Mesodermal cell (in vitro differentiated cells): Measurements from ENCODE around the gene PPCS.
"Not testable (repeated sequence)": the region's sequence is repeated elsewhere in the genome, so short reads cannot be mapped to it uniquely, and the experiment has no call there.

Experiments used
- H3K27ac ChIP-seq: 2 replicates; pipeline ENCODE4 v1.7.0; 2013; ENCODE audit warnings: mild to moderate bottlenecking, low read depth, low read length, moderate library complexity; ENCODE audit not compliant: severe bottlenecking
- H3K36me3 ChIP-seq: 2 replicates; pipeline ENCODE4 v1.7.1; 2013; ENCODE audit warnings: mild to moderate bottlenecking, low read length, moderate library complexity; ENCODE audit not compliant: control insufficient read depth, insufficient read depth
- H3K4me1 ChIP-seq: one replicate; pipeline ENCODE4 v1.7.1; 2013; ENCODE audit warnings: mild to moderate bottlenecking, low read length; ENCODE audit not compliant: insufficient read depth, control insufficient read depth, poor library complexity, severe bottlenecking
- H3K4me3 ChIP-seq: 2 replicates; pipeline ENCODE4 v1.7.0; 2013; ENCODE audit warnings: low read length, control low read depth, mild to moderate bottlenecking; ENCODE audit not compliant: insufficient read depth, poor library complexity, severe bottlenecking; ENCODE audit errors: extremely low read depth
- H3K9me3 ChIP-seq: 2 replicates; pipeline ENCODE4 v1.7.1; 2013; ENCODE audit warnings: mild to moderate bottlenecking, low read length, moderate library complexity; ENCODE audit not compliant: control insufficient read depth
- WGBS, 2 experiments: methylation state at CpG; one replicate each; pipeline ENCODE4 v1.1.5; 2013; ENCODE audit warnings: missing lambda C conversion rate in 2 of 2; ENCODE audit not compliant: insufficient coverage in 2 of 2; 5-methylcytosine and 5-hydroxymethylcytosine counted together

The PPCS gene

GRCh38 chr1:42479621-42480020 is 23.3 kb downstream of the PPCS start:
- Histone ChIP-seq H3K27ac (no peak overlapping the region), H3K36me3 (no peaks in the 10 kb centered on the region), H3K9me3 (no peaks in the 10 kb centered on the region), H3K4me1 (no peaks in the 10 kb centered on the region), H3K4me3 (no peak overlapping the region)
- WGBS, 2 experiments, result 22 to 100% methylated on average over 1 of the region's 4 CpGs

DNA sequence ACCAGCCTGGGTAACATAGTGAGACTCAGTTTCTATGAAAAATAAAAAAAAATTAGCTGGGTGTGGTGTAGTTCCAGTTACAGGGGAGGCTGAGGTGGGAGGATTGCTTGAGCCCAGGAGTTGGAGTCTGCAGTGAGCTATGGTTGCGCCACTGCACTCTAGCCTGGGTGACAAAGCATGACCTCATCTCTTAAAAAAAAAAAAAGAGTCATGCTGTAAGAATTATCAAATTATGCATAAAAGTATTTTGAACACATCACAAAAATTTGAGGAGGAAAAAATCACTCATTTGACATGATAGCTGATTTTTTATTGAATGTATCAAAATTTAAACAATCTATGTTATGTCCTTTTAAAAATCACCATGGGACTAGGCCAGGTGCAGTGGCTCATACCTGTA is 24.6 kb downstream of the PPCS start:
- no CpG with 5 or more reads among the region's 1 CpG for WGBS, 2 experiments
- no peak overlapping the region for H3K4me3 ChIP-seq

GRCh38 chr1:42482635-42483153 is 26.4 kb downstream of the PPCS start:
- Histone ChIP-seq H3K27ac (no peak overlapping the region), H3K4me3 (no peak overlapping the region), H3K9me3 (no peaks in the 10 kb centered on the region), H3K4me1 (no peaks in the 10 kb centered on the region), H3K36me3 (no peaks in the 10 kb centered on the region)
- 86% methylated on average over 1 of the region's 2 CpGs; no CpG with 5 or more reads in 1 of the 2 experiments for WGBS, 2 experiments

More for the DNA sequence above, 24.6 kb downstream of the PPCS start:
- Histone ChIP-seq H3K9me3 (no peaks in the 10 kb centered on the region), H3K36me3 (no peaks in the 10 kb centered on the region), H3K4me1 (no peaks in the 10 kb centered on the region), H3K27ac (no peak overlapping the region)

DNA sequence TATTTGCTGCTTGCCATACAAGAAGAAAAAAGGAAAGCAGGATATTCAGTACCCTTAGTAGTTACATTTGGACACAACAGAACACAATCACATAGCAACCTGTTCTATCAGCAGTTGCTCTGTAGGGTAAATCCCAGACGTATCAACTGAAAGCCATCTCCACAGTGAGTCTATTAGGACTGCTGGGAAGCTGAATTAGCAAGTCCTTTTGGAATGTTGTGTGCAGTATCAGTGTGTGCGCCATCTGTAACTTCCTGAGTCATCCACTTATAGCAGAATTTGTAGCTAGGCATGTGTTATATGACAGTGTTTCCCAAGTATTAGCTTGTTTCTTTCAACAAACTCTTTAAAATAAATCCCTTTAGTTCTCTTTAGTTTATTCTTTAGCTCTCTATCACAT is 28.0 kb downstream of the PPCS start:
- H3K27ac ChIP-seq, result peak overlapping the region; percentile 18
- H3K4me3 ChIP-seq, result no peak overlapping the region
- no peaks in the 10 kb centered on the region for H3K9me3 ChIP-seq
- no peaks in the 10 kb centered on the region for H3K4me1 ChIP-seq
- no CpG with 5 or more reads among the region's 2 CpGs for WGBS, 2 experiments
- no peaks in the 10 kb centered on the region for H3K36me3 ChIP-seq

- Histone ChIP-seq H3K36me3 (no peaks in the 10 kb centered on the region), H3K4me1 (no peaks in the 10 kb centered on the region), H3K4me3 (no peak overlapping the region), H3K27ac (no peak overlapping the region), H3K9me3 (no peaks in the 10 kb centered on the region)
- 86 to 88% methylated on average over 1 of the region's 3 CpGs for WGBS, 2 experiments
These were observed 33.9 kb downstream of the PPCS start for GRCh38 chr1:42490237-42490636.

GRCh38 chr1:42502031-42502430 is 45.7 kb downstream of the PPCS start:
- 87 to 91% methylated on average over 8 to 9 of the region's 11 CpGs for WGBS, 2 experiments
- H3K4me1 ChIP-seq, result not testable (repeated sequence)
- peaks cover 39% of the 10 kb centered on the region for H3K9me3 ChIP-seq

GRCh38 chr1:42504535-42505128 is 48.3 kb downstream of the PPCS start:
- no peak overlapping the region for H3K27ac ChIP-seq
- H3K36me3 ChIP-seq, result no peaks in the 10 kb centered on the region
- no peaks in the 10 kb centered on the region for H3K4me1 ChIP-seq
- 89% methylated on average over 1 of the region's 2 CpGs; no CpG with 5 or more reads in 1 of the 2 experiments for WGBS, 2 experiments
- H3K9me3 ChIP-seq, result peaks cover 53% of the 10 kb centered on the region
- no peak overlapping the region for H3K4me3 ChIP-seq

More at GRCh38 chr1:42502031-42502430, 45.7 kb downstream of the PPCS start:
- not testable (repeated sequence) for H3K36me3 ChIP-seq, H3K27ac ChIP-seq, H3K4me3 ChIP-seq

GRCh38 chr1:42506576-42506975 is 50.2 kb downstream of the PPCS start:
- Histone ChIP-seq H3K4me3 (no peak overlapping the region), H3K27ac (no peak overlapping the region), H3K36me3 (no peaks in the 10 kb centered on the region), H3K9me3 (peaks cover 65% of the 10 kb centered on the region), H3K4me1 (no peaks in the 10 kb centered on the region)
- WGBS, 2 experiments, result 80 to 100% methylated on average over 1 of the region's 1 CpG
